ENCODE measurements around the gene CDK15. TPM values are rescaled to one million over a fixed set of nuclear protein-coding genes. Genes with fewer than 3 reads are reported as not detected.
"Not testable (repeated sequence)": the region's sequence is repeated elsewhere in the genome, so short reads cannot be mapped to it uniquely, and the experiment has no call there.

The CDK15 gene
- 2.3 and 6.4 TPM in 2 replicates for total RNA-seq

- no peak for TF ChIP-seq CTCF (conservative IDR thresholded peaks at IDR 0.05; ENCODE audit: low read depth, low read length)
- no peak within 1 kb of the TSS for H3K4me3 ChIP-seq (ENCODE audit: low read depth, low read length)
- DNase-seq (ENCODE audit: low read depth) = no peak
Observed at GRCh38 chr2:201806442-201807170, at the start of gene CDK15. Gene CDK15, plus strand, starts transcription at chr2:201806537. Its CDS starts 128 bp downstream, at chr2:201806665.

GRCh38 chr2:201758234-201758633 is 48.1 kb upstream of the CDK15 start:
- no peak for DNase-seq (ENCODE audit: low read depth)
- TF ChIP-seq CTCF (conservative IDR thresholded peaks at IDR 0.05; ENCODE audit: low read depth, low read length) = no peak
- no peak overlapping the region for H3K4me3 ChIP-seq (ENCODE audit: low read depth, low read length)

- no peak for TF ChIP-seq CTCF (conservative IDR thresholded peaks at IDR 0.05; ENCODE audit: low read depth, low read length)
- DNase-seq (ENCODE audit: low read depth) = no peak
- H3K4me3 ChIP-seq (ENCODE audit: low read depth, low read length) = no peak overlapping the region
Observed at GRCh38 chr2:201758873-201759272, 47.5 kb upstream of the CDK15 start.

GRCh38 chr2:201759567-201759966 is 46.8 kb upstream of the CDK15 start:
- no peak overlapping the region for H3K4me3 ChIP-seq (ENCODE audit: low read depth, low read length)
- no peak for TF ChIP-seq CTCF (conservative IDR thresholded peaks at IDR 0.05; ENCODE audit: low read depth, low read length)
- DNase-seq (ENCODE audit: low read depth) = no peak

- no peak for TF ChIP-seq CTCF (conservative IDR thresholded peaks at IDR 0.05; ENCODE audit: low read depth, low read length)
- no peak overlapping the region for H3K4me3 ChIP-seq (ENCODE audit: low read depth, low read length)
- DNase-seq (ENCODE audit: low read depth) = no peak
Observed at GRCh38 chr2:201761101-201761500, 45.2 kb upstream of the CDK15 start.

- not testable (repeated sequence) for H3K4me3 ChIP-seq (ENCODE audit: low read depth, low read length); DNase-seq (ENCODE audit: low read depth)
Observed at GRCh38 chr2:201764469-201764868, 41.9 kb upstream of the CDK15 start.

- H3K4me3 ChIP-seq (ENCODE audit: low read depth, low read length) = no peak overlapping the region
- DNase-seq (ENCODE audit: low read depth) = no peak
- TF ChIP-seq CTCF (conservative IDR thresholded peaks at IDR 0.05; ENCODE audit: low read depth, low read length) = no peak
Observed at GRCh38 chr2:201765799-201766198, 40.5 kb upstream of the CDK15 start.
